CD4-positive, alpha-beta T cell (primary cell): Measurements from ENCODE around the gene HIRA. TPM values are rescaled to one million over a fixed set of nuclear protein-coding genes. Genes with fewer than 3 reads are reported as not detected.
"Not testable (repeated sequence)": the region's sequence is repeated elsewhere in the genome, so short reads cannot be mapped to it uniquely, and the experiment has no call there.

Experiments
- ATAC-seq: fragments of 200-7000 bp; cut with Tn5 transposase; one replicate; pipeline ENCODE4 v1.10.0; 2022; ENCODE audit warnings: mild to moderate bottlenecking; ENCODE audit not compliant: poor library complexity
- CTCF ChIA-PET: fragments of 350-600 bp; sonication (Branson Sonifier 250); formaldehyde crosslinking; loops from one replicate; lab custom pipeline; 2021; ENCODE audit warnings: antibody characterized with exemption, inconsistent platforms; lab: Charles Lee
- POLR2A ChIA-PET: fragments of 350-600 bp; sonication (Branson Sonifier 250); formaldehyde crosslinking; loops from one replicate; lab custom pipeline; 2021; ENCODE audit warnings: antibody characterized with exemption, inconsistent platforms; lab: Charles Lee
- DNase-seq, 14 experiments: peaks; one replicate each; pipeline ENCODE4 v3.0.0-alpha.2; 2013 to 2020; ENCODE audit warnings: mixed read lengths in 2 of 14
- H3K27ac ChIP-seq, 2 donors: one replicate each; pipeline versions ENCODE4 v1.5.1 to v1.7.0; 2013; ENCODE audit warnings: low read length in 2 of 2, low read depth in 1 of 2, mild to moderate bottlenecking in 1 of 2
- H3K27me3 ChIP-seq, 2 experiments: 1 replicate in 1 of 2; 2 replicates in 1 of 2; pipeline versions ENCODE4 v1.6.1 to v1.7.0; 2013; ENCODE audit warnings: low read length in 2 of 2, control low read depth in 1 of 2, mild to moderate bottlenecking in 1 of 2, moderate library complexity in 1 of 2; ENCODE audit not compliant: insufficient read depth in 2 of 2, control insufficient read depth in 1 of 2
- H3K36me3 ChIP-seq: one replicate; pipeline ENCODE4 v1.6.1; 2013; ENCODE audit warnings: low read length, control low read depth; ENCODE audit not compliant: insufficient read depth
- H3K4me1 ChIP-seq: one replicate; pipeline ENCODE4 v1.6.1; 2013; ENCODE audit warnings: low read length, control low read depth; ENCODE audit not compliant: insufficient read depth
- H3K4me3 ChIP-seq: one replicate; pipeline ENCODE4 v1.5.1; 2013; ENCODE audit warnings: mild to moderate bottlenecking, low read length, moderate library complexity
- H3K9me3 ChIP-seq, 2 experiments: 1 replicate in 1 of 2; 2 replicates in 1 of 2; pipeline versions ENCODE4 v1.6.1 to v1.7.0; 2013; ENCODE audit warnings: low read length in 2 of 2, mild to moderate bottlenecking in 2 of 2, control low read depth in 1 of 2, moderate library complexity in 1 of 2; ENCODE audit not compliant: control insufficient read depth in 1 of 2, insufficient read depth in 1 of 2
- H3K27ac Mint-ChIP-seq: one replicate; pipeline ENCODE4 v1.8.0; 2020; ENCODE audit warnings: mixed read lengths
- H3K27me3 Mint-ChIP-seq: one replicate; pipeline ENCODE4 v1.8.0; 2021; ENCODE audit warnings: mixed read lengths
- H3K36me3 Mint-ChIP-seq: one replicate; pipeline ENCODE4 v1.8.0; 2021; ENCODE audit warnings: low read depth, mixed read lengths
- H3K4me1 Mint-ChIP-seq: one replicate; pipeline ENCODE4 v1.8.0; 2021; ENCODE audit warnings: low read depth, mixed read lengths
- H3K4me3 Mint-ChIP-seq: one replicate; pipeline ENCODE4 v1.8.0; 2020; ENCODE audit warnings: mild to moderate bottlenecking, mixed read lengths
- H3K9me3 Mint-ChIP-seq: one replicate; pipeline ENCODE4 v1.8.0; 2020; ENCODE audit warnings: mixed read lengths
- intact Hi-C, 2 experiments: fragments of 100-400 bp; cut with DNase I in 1 of 2; cut with micrococcal nuclease in 1 of 2; formaldehyde crosslinking; loops; one replicate each; pipeline versions ENCODE4 v1.15.1 to v1.9.0; 2023 to 2025; cut with DNase I, micrococcal nuclease
- total RNA-seq, 174 experiments: library from RNA in 2 of 174; stranded (reverse) in 2 of 174; gene quantifications; one replicate each; pipeline ENCODE4 v1.2.3 and lab custom pipeline; 2021 to 2026
- TF ChIP-seq, protein P1 (sequence below): fragments of 200-600 bp; IDR thresholded peaks from one replicate; pipeline ENCODE4 v1.8.0; 2022; ENCODE audit warnings: antibody characterized with exemption, mild to moderate bottlenecking

HIRA gene
- total RNA-seq, 2 experiments from 2014 or later: 15.2 to 15.5 TPM

DNA sequence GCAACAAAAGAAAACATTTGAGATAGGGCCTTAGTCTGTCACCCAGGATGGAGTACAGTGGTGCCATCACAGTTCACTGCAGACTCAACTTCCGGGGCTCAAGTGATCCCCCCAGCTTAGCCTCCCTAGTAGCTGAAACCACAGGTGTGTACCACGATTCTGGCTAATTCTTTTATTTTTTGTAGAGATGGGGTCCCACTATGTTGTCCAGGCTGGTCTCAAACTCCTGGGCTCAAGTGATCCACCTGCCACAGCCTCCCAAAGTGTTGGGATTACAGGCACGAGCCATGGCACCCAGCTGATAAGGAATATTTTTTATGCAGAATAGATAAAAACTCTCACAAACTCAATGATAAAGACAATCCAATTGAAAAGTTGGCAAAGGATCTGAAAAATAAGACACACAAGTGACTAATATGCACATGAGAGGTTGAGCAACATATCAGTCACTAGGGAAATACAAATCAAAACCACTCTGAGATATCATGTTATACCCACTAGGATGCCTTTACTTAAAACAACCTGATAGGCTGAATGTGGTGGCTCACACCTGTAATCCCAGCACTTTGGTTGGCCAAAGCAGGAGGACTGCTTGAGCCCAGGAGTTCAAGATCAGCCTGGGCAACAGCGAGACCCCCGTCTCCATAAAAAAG is 106.1 kb downstream of the HIRA start:
- Histone ChIP-seq H3K27me3 (no peaks in the 10 kb centered on the region), H3K4me1 (no peaks in the 10 kb centered on the region), H3K9me3 (peaks cover 10 to 30% of the 10 kb centered on the region in 2 experiments), H3K4me3 (no peak overlapping the region), H3K36me3 (peaks cover 13% of the 10 kb centered on the region), H3K27ac (no peak overlapping the region)
- intact Hi-C loops: no loop called here
- peaks cover 43% of the 10 kb centered on the region for H3K36me3 Mint-ChIP-seq
- H3K4me3 Mint-ChIP-seq: no peak overlapping the region
- DNase-seq: no peak
- H3K27me3 Mint-ChIP-seq: no peaks in the 10 kb centered on the region
- ATAC-seq: no peak
- H3K27ac Mint-ChIP-seq: no peak overlapping the region
- H3K4me1 Mint-ChIP-seq: no peaks in the 10 kb centered on the region
- TF ChIP-seq, protein P1, sequence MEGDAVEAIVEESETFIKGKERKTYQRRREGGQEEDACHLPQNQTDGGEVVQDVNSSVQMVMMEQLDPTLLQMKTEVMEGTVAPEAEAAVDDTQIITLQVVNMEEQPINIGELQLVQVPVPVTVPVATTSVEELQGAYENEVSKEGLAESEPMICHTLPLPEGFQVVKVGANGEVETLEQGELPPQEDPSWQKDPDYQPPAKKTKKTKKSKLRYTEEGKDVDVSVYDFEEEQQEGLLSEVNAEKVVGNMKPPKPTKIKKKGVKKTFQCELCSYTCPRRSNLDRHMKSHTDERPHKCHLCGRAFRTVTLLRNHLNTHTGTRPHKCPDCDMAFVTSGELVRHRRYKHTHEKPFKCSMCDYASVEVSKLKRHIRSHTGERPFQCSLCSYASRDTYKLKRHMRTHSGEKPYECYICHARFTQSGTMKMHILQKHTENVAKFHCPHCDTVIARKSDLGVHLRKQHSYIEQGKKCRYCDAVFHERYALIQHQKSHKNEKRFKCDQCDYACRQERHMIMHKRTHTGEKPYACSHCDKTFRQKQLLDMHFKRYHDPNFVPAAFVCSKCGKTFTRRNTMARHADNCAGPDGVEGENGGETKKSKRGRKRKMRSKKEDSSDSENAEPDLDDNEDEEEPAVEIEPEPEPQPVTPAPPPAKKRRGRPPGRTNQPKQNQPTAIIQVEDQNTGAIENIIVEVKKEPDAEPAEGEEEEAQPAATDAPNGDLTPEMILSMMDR: no peak
- ChIA-PET POLR2A (no interaction called here), CTCF (no interaction called here)
- peaks cover 9% of the 10 kb centered on the region for H3K9me3 Mint-ChIP-seq

DNA sequence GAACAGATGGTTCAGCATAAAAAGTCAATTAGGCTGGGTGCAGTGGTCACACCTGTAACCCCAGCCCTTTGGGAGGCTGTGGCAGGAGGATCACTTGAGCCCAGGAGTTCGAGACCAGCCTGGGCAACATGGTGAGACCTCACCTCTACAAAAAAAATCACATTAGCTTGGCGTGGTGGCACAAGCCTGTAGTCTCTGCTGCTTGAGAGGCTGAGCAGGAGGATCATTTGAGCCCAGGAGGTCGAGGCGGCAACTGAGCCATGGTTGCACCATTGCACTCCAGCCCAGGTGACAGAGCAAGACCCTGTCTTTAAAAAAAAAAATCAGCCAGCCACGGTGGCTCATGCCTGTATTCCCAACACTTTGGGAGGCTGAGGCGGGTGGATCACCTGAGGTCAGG is 108.1 kb downstream of the HIRA start:
- H3K4me3 Mint-ChIP-seq, H3K27me3 ChIP-seq, H3K4me3 ChIP-seq, H3K4me1 ChIP-seq, H3K9me3 Mint-ChIP-seq, DNase-seq, intact Hi-C loops, H3K27ac Mint-ChIP-seq, POLR2A ChIA-PET, CTCF ChIA-PET, ATAC-seq, H3K27me3 Mint-ChIP-seq, H3K27ac ChIP-seq, H3K4me1 Mint-ChIP-seq, H3K36me3 ChIP-seq: not testable (repeated sequence)
- peaks cover 15 to 17% of the 10 kb centered on the region in 2 experiments for H3K9me3 ChIP-seq
- peaks cover 23% of the 10 kb centered on the region for H3K36me3 Mint-ChIP-seq

DNA sequence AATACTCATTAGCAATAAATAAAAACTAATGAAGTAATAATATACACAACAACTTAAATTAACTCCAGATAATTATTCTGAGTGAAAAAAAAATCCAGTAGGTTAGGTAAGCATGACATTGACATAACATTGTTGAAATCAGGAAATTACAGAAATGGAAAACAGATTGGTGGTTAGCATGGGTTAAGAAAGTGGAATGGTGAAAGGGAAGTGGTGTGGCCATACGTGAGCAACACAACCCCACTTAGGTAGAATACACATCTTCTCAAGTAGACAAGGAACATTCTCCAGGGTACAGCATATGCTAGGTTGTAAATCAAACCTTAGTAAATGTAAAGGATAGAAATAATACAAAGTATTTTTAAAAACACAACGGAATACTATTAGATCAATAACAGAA is 109.8 kb downstream of the HIRA start:
- peaks cover 13 to 24% of the 10 kb centered on the region in 2 experiments for H3K9me3 ChIP-seq
- intact Hi-C loops: no loop called here
- Mint-ChIP-seq H3K9me3 (peaks cover 6% of the 10 kb centered on the region), H3K4me3 (no peak overlapping the region), H3K27ac (no peak overlapping the region), H3K4me1 (no peaks in the 10 kb centered on the region), H3K36me3 (peaks cover 20% of the 10 kb centered on the region), H3K27me3 (no peaks in the 10 kb centered on the region)
- H3K4me1 ChIP-seq: no peaks in the 10 kb centered on the region
- ChIA-PET CTCF (no interaction called here), POLR2A (no interaction called here)
- no peak overlapping the region for H3K4me3 ChIP-seq
- H3K27ac ChIP-seq: no peak overlapping the region
- TF ChIP-seq, protein P1: no peak
- H3K27me3 ChIP-seq: no peaks in the 10 kb centered on the region
- no peak for ATAC-seq
- no peak for DNase-seq
- no peaks in the 10 kb centered on the region for H3K36me3 ChIP-seq

DNA sequence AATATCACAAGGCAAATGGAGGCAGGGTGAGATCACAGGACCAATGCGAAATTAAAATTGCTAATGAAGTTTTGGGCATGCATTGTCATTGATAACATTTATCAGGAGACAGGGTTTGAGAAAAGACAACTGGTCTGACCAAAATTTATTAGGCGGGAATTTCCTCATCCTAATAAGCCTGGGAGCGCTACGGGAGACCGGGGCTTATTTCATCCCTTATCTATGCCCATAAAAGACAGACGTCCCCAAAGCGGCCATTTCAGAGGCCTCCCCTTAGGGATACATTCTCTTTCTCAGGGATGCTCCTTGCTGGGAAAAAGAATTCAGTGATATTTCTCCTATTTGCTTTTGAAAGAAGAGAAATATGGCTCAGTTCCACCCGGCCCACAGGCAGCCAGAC is 111.4 kb downstream of the HIRA start:
- intact Hi-C loops, H3K27ac ChIP-seq, H3K9me3 Mint-ChIP-seq, H3K4me3 ChIP-seq, POLR2A ChIA-PET, H3K27me3 Mint-ChIP-seq, CTCF ChIA-PET, H3K27me3 ChIP-seq, H3K36me3 ChIP-seq, H3K4me3 Mint-ChIP-seq, H3K4me1 ChIP-seq, H3K27ac Mint-ChIP-seq, H3K4me1 Mint-ChIP-seq, DNase-seq, ATAC-seq: not testable (repeated sequence)
- peaks cover 21 to 37% of the 10 kb centered on the region in 2 experiments for H3K9me3 ChIP-seq
- H3K36me3 Mint-ChIP-seq: peaks cover 13% of the 10 kb centered on the region
